Uterus (tissue), 2 donors: ENCODE results near the gene MYOZ3.

ENCODE experiments used
- POLR2A ChIP-seq, 2 donors: fragments of 450-650 bp; IDR thresholded peaks; one replicate each; pipeline ENCODE4 v1.6.1; 2016; ENCODE audit warnings: antibody characterized with exemption in 2 of 2, mild to moderate bottlenecking in 1 of 2, moderate library complexity in 1 of 2
- TF ChIP-seq, protein P1 (sequence below), 4 experiments: fragments of 200-600 bp in 2 of 4; fragments of 450-650 bp in 2 of 4; sonication (generic) in 2 of 4; IDR thresholded peaks; one replicate each; pipeline ENCODE4 v1.5.1; 2016 to 2019; ENCODE audit warnings: antibody characterized with exemption in 4 of 4, mild to moderate bottlenecking in 2 of 4, moderate library complexity in 1 of 4

GRCh38 chr5:150706776-150707390 lies 45.8 kb downstream of the MYOZ3 start:
- TF ChIP-seq, protein P1, sequence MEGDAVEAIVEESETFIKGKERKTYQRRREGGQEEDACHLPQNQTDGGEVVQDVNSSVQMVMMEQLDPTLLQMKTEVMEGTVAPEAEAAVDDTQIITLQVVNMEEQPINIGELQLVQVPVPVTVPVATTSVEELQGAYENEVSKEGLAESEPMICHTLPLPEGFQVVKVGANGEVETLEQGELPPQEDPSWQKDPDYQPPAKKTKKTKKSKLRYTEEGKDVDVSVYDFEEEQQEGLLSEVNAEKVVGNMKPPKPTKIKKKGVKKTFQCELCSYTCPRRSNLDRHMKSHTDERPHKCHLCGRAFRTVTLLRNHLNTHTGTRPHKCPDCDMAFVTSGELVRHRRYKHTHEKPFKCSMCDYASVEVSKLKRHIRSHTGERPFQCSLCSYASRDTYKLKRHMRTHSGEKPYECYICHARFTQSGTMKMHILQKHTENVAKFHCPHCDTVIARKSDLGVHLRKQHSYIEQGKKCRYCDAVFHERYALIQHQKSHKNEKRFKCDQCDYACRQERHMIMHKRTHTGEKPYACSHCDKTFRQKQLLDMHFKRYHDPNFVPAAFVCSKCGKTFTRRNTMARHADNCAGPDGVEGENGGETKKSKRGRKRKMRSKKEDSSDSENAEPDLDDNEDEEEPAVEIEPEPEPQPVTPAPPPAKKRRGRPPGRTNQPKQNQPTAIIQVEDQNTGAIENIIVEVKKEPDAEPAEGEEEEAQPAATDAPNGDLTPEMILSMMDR (IDR thresholded peaks at IDR 0.05), result no peak
- TF ChIP-seq POLR2A (IDR thresholded peaks at IDR 0.05), result no peak
